ENCODE measurements around the gene HNRNPC.

The HNRNPC gene

DNA sequence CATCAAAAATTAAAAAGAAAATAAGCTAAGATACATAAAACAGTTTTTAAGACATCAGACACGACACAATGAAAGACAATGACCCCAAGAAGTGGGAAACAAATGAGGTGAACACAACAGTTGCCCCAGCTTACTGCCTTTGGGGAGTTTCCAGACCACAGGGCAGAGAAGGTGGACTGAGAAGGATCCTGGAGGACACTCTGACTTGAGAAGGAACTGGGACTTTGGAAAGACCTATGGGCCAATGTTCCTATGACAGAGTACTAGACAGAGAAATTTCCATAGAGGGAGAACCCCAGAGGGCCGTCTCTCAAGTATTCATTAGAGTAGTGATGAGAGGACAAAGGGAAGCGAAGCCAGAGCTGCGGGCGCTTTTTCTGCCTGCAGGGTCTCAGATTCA lies 107.2 kb downstream of the HNRNPC start:
- Histone ChIP-seq H3K27ac (ENCODE audit: low read length) (no peak overlapping the region), H3K36me3 (ENCODE audit: insufficient read depth, low read length) (no peaks in the 10 kb centered on the region), H3K9ac (ENCODE audit: low read depth, low read length) (no peak overlapping the region), H2AFZ (ENCODE audit: low read depth, low read length) (no peak overlapping the region), H3K79me2 (ENCODE audit: insufficient read depth, low read length) (no peaks in the 10 kb centered on the region), H3K4me1 (ENCODE audit: insufficient read depth, low read length) (no peaks in the 10 kb centered on the region), H3K4me3 (ENCODE audit: low read depth in 1 of 2, low read length in 2 of 2) (no peak overlapping the region), H3K27me3 (ENCODE audit: insufficient read depth, low read length, poor library complexity) (peaks cover 3% of the 10 kb centered on the region), H3K4me2 (ENCODE audit: insufficient read depth, low read length) (no peak overlapping the region), H4K20me1 (ENCODE audit: insufficient read depth, low read length) (no peaks in the 10 kb centered on the region; the same call in 1 of the 2 replicates), H3K9me3 (ENCODE audit: insufficient read depth, low read length, severe bottlenecking) (no peaks in the 10 kb centered on the region)
- no peak for ATAC-seq (ENCODE audit: insufficient read depth, low read depth)
- TF ChIP-seq, protein P1, sequence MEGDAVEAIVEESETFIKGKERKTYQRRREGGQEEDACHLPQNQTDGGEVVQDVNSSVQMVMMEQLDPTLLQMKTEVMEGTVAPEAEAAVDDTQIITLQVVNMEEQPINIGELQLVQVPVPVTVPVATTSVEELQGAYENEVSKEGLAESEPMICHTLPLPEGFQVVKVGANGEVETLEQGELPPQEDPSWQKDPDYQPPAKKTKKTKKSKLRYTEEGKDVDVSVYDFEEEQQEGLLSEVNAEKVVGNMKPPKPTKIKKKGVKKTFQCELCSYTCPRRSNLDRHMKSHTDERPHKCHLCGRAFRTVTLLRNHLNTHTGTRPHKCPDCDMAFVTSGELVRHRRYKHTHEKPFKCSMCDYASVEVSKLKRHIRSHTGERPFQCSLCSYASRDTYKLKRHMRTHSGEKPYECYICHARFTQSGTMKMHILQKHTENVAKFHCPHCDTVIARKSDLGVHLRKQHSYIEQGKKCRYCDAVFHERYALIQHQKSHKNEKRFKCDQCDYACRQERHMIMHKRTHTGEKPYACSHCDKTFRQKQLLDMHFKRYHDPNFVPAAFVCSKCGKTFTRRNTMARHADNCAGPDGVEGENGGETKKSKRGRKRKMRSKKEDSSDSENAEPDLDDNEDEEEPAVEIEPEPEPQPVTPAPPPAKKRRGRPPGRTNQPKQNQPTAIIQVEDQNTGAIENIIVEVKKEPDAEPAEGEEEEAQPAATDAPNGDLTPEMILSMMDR (IDR thresholded peaks at IDR 0.05; ENCODE audit: borderline replicate concordance, extremely low read depth, low read length, poor library complexity, severe bottlenecking): no peak
- no peak for TF ChIP-seq EZH2 (IDR thresholded peaks at IDR 0.05; ENCODE audit: borderline replicate concordance, low read depth, low read length, severe bottlenecking)
- DNase-seq: no peak

DNA sequence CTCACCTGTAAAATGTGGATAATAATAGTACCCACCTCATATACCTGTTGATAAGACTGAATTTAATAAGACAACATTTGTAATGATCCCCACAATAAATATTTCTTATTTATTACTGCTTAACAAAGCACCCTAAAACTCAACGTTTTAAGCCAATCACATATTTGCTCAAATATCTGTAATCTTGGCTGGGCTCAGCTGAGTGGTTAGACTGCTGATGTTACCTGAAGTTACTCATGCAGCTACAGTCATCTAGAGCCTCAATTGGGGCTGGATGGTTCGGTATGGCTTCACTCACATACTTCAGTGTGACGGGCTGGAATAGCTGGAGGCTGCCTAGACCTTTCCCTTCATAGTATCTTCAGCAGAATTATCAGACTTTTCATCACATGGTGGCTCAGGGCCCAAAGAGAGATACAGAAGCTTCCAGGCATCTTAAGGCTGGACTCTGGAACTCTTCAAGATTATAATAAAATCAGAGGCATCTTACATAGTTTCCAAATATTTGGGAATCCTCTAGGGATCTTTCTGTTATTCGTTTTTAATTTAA lies 109.1 kb downstream of the HNRNPC start:
- DNase-seq (no peak), ATAC-seq (ENCODE audit: insufficient read depth, low read depth) (no peak)
- H3K4me2 ChIP-seq (ENCODE audit: insufficient read depth, low read length): no peak overlapping the region
- H3K36me3 ChIP-seq (ENCODE audit: insufficient read depth, low read length): no peaks in the 10 kb centered on the region
- no peaks in the 10 kb centered on the region for H3K9me3 ChIP-seq (ENCODE audit: insufficient read depth, low read length, severe bottlenecking)
- no peak overlapping the region for H3K27ac ChIP-seq (ENCODE audit: low read length)
- no peak for TF ChIP-seq EZH2 (IDR thresholded peaks at IDR 0.05; ENCODE audit: borderline replicate concordance, low read depth, low read length, severe bottlenecking)
- H3K79me2 ChIP-seq (ENCODE audit: insufficient read depth, low read length): no peaks in the 10 kb centered on the region
- no peak overlapping the region for H2AFZ ChIP-seq (ENCODE audit: low read depth, low read length)
- no peaks in the 10 kb centered on the region; the same call in 1 of the 2 replicates for H4K20me1 ChIP-seq (ENCODE audit: insufficient read depth, low read length)
- no peak overlapping the region for H3K4me3 ChIP-seq (ENCODE audit: low read depth in 1 of 2, low read length in 2 of 2)
- H3K4me1 ChIP-seq (ENCODE audit: insufficient read depth, low read length): no peaks in the 10 kb centered on the region
- no peak overlapping the region for H3K9ac ChIP-seq (ENCODE audit: low read depth, low read length)
- no peaks in the 10 kb centered on the region for H3K27me3 ChIP-seq (ENCODE audit: insufficient read depth, low read length, poor library complexity)

Data from DND-41 (cell line).